ENCODE measurements around the gene SMOC1. TPM values are rescaled to one million over a fixed set of nuclear protein-coding genes. Genes with fewer than 3 reads are reported as not detected.

The SMOC1 gene
- total RNA-seq, 2 donors from 2014 or later = not detected

DNA sequence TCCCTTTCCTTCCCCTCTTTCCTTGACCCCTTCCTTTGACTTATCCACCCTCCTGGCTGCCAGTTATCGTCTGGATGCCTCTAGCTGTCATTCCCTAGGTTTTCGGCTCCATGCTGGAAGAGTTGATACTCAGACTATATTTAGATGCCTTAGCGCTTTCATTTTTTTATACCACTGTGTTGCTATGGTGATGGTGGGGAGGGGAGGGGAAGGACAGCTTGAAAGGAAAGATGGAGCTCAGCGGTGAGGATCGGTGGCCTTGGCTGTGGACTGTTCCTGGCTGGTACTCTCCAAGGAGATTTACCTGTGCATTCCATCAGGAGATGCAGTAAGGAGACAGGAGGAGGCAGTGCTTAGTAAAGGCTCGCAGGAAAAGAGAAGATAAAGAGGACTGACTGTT lies 200.9 kb downstream of the SMOC1 start:
- no peak overlapping the region for H3K4me3 Mint-ChIP-seq
- peaks cover 2% of the 10 kb centered on the region for H3K36me3 Mint-ChIP-seq (ENCODE audit: low read depth)
- H3K27ac Mint-ChIP-seq = no peak overlapping the region
- no peaks in the 10 kb centered on the region for H3K4me1 Mint-ChIP-seq
- DNase-seq (no peak), ATAC-seq (no peak)
- peaks cover 73% of the 10 kb centered on the region for H3K27me3 Mint-ChIP-seq
- no peaks in the 10 kb centered on the region for H3K9me3 ChIP-seq (ENCODE audit: control insufficient read depth, low read length, poor library complexity, severe bottlenecking)

Other genes with a start within 250 kb of the SMOC1 start
- 1,000 to 10,000 TPM; 1,334 to 1,459 TPM for gene SRSF5, start 112.3 kb upstream of the SMOC1 start, total RNA-seq
- gene SLC10A1, start 82.2 kb upstream of the SMOC1 start, total RNA-seq = not detected

All from T-helper 17 cell (primary cell).